Liver (tissue), 9 donors: Measurements from ENCODE around the gene VWA7. TPM values are rescaled to one million over a fixed set of nuclear protein-coding genes. Genes with fewer than 3 reads are reported as not detected.
A peak's percentile ranks its signal among the peaks of the same experiment; 100 is the strongest.
"Not testable (repeated sequence)": the region's sequence is repeated elsewhere in the genome, so short reads cannot be mapped to it uniquely, and the experiment has no call there.

Experiments
- DNase-seq: peaks from one replicate; pipeline ENCODE4 v3.0.0-alpha.2; 2017; ENCODE audit warnings: low spot score
- H3K27ac ChIP-seq, 2 donors: one replicate each; pipeline ENCODE4 v1.7.0; 2013; ENCODE audit warnings: inconsistent platforms in 2 of 2, low read length in 2 of 2, control low read depth in 1 of 2, low read depth in 1 of 2, mild to moderate bottlenecking in 1 of 2
- H3K27me3 ChIP-seq, 4 donors: one replicate each; pipeline versions ENCODE4 v1.6.1 to v1.7.0; 2013; ENCODE audit warnings: low read length in 3 of 4, inconsistent platforms in 1 of 4, mild to moderate bottlenecking in 1 of 4, moderate library complexity in 1 of 4; ENCODE audit not compliant: control insufficient read depth in 4 of 4, insufficient read depth in 4 of 4
- H3K36me3 ChIP-seq, 4 donors: one replicate each; pipeline versions ENCODE4 v1.6.1 to v1.7.0; 2013; ENCODE audit warnings: low read length in 3 of 4, mild to moderate bottlenecking in 3 of 4, low read depth in 1 of 4, moderate library complexity in 1 of 4; ENCODE audit not compliant: control insufficient read depth in 4 of 4, insufficient read depth in 3 of 4
- H3K4me1 ChIP-seq, 4 donors: one replicate each; pipeline versions ENCODE4 v1.6.1 to v1.7.0; 2013; ENCODE audit warnings: low read length in 3 of 4, mild to moderate bottlenecking in 3 of 4, moderate library complexity in 1 of 4; ENCODE audit not compliant: control insufficient read depth in 4 of 4, insufficient read depth in 4 of 4
- H3K4me3 ChIP-seq, 3 donors: one replicate each; pipeline versions ENCODE4 v1.6.1 to v1.7.0; 2013; ENCODE audit warnings: low read length in 3 of 3, control low read depth in 1 of 3, low read depth in 1 of 3, mild to moderate bottlenecking in 1 of 3
- H3K9ac ChIP-seq, 2 donors: one replicate each; pipeline ENCODE4 v1.7.0; 2013; ENCODE audit warnings: low read length in 2 of 2, mild to moderate bottlenecking in 2 of 2, moderate library complexity in 2 of 2, control low read depth in 1 of 2, low read depth in 1 of 2
- H3K9me3 ChIP-seq, 4 donors: one replicate each; pipeline versions ENCODE4 v1.6.1 to v1.7.0; 2013; ENCODE audit warnings: low read length in 3 of 4; ENCODE audit not compliant: control insufficient read depth in 4 of 4
- CTCF ChIP-seq: fragments of 150-350 bp; IDR thresholded peaks from 2 replicates; pipeline ENCODE4 v1.5.1; 2017; ENCODE audit warnings: improper control_type of control experiment, low read depth, low read length; ENCODE audit not compliant: missing input control
- EGR1 ChIP-seq, 2 donors: IDR thresholded peaks; 2 replicates each; pipeline ENCODE4 v1.6.1; 2016 to 2018; ENCODE audit warnings: antibody characterized with exemption in 2 of 2, low read depth in 2 of 2
- FOXA1 ChIP-seq: IDR thresholded peaks from 2 replicates; pipeline ENCODE4 v1.6.1; 2016; ENCODE audit warnings: antibody characterized with exemption
- FOXA2 ChIP-seq: IDR thresholded peaks from 2 replicates; pipeline ENCODE4 v1.6.1; 2016; ENCODE audit warnings: antibody characterized with exemption
- GABPA ChIP-seq, 2 donors: IDR thresholded peaks in 1 of 2; conservative IDR thresholded peaks in 1 of 2; 2 replicates each; pipeline ENCODE4 v1.6.1; 2016; ENCODE audit warnings: antibody characterized with exemption in 2 of 2, mild to moderate bottlenecking in 1 of 2, moderate library complexity in 1 of 2
- HNF4A ChIP-seq, 2 donors: conservative IDR thresholded peaks; 2 replicates each; pipeline ENCODE4 v1.6.1; 2016; ENCODE audit warnings: antibody characterized with exemption in 2 of 2, mild to moderate bottlenecking in 2 of 2
- JUND ChIP-seq, 2 donors: IDR thresholded peaks; 2 replicates each; pipeline ENCODE4 v1.6.1; 2016; ENCODE audit warnings: antibody characterized with exemption in 2 of 2
- NR2F2 ChIP-seq: IDR thresholded peaks from 2 replicates; pipeline ENCODE4 v1.6.1; 2016; ENCODE audit warnings: antibody characterized with exemption
- RAD21 ChIP-seq, 2 donors: IDR thresholded peaks; 2 replicates each; pipeline ENCODE4 v1.6.1; 2016; ENCODE audit warnings: antibody characterized with exemption in 2 of 2, mild to moderate bottlenecking in 2 of 2
- REST ChIP-seq: IDR thresholded peaks from 2 replicates; pipeline ENCODE4 v1.6.1; 2016; ENCODE audit warnings: antibody characterized with exemption, mild to moderate bottlenecking
- RXRA ChIP-seq, 2 donors: IDR thresholded peaks; 2 replicates each; pipeline ENCODE4 v1.6.1; 2017 to 2018; ENCODE audit warnings: antibody characterized with exemption in 2 of 2, mild to moderate bottlenecking in 1 of 2
- SP1 ChIP-seq: IDR thresholded peaks from 2 replicates; pipeline ENCODE4 v1.6.1; 2018; ENCODE audit warnings: antibody characterized with exemption, mild to moderate bottlenecking
- TAF1 ChIP-seq: conservative IDR thresholded peaks from 2 replicates; pipeline ENCODE4 v1.6.1; 2016; ENCODE audit warnings: antibody characterized with exemption, mild to moderate bottlenecking
- YY1 ChIP-seq: IDR thresholded peaks from 2 replicates; pipeline ENCODE4 v1.6.1; 2016; ENCODE audit warnings: antibody characterized with exemption, mild to moderate bottlenecking
- WGBS: extraction: QIAGEN DNeasy Blood & Tissue Kit; methylation state at CpG from one replicate; pipeline ENCODE4 v1.1.7; 2013; 5-methylcytosine and 5-hydroxymethylcytosine counted together
- polyA plus RNA-seq, 2 donors: library from polyadenylated mRNA; stranded (reverse) in 1 of 2; unstranded in 1 of 2; fragments of 200-250 nt in 1 of 2; fragments of >200 nt in 1 of 2; fragmentation: Nextera tagmentation in 1 of 2; extraction: Ambion mirVana in 1 of 2; gene quantifications; one replicate each; pipeline versions ENCODE4 v1.2.1 to v1.2.3, GENCODE V29; 2013 to 2015
- total RNA-seq, 2 donors: library from RNA; depleted of rRNA; stranded (reverse); fragments of >200 nt; gene quantifications; one replicate each; pipeline ENCODE4 v1.2.3, GENCODE V29; 2014
- TF ChIP-seq, protein P1 (sequence below): IDR thresholded peaks from 2 replicates; pipeline ENCODE4 v1.6.1; 2016; ENCODE audit warnings: antibody characterized with exemption
- TF ChIP-seq, protein P2 (sequence below): IDR thresholded peaks from 2 replicates; pipeline ENCODE4 v1.6.1; 2016; ENCODE audit warnings: antibody characterized with exemption
- TF ChIP-seq, protein P3 (sequence below): IDR thresholded peaks from 2 replicates; pipeline ENCODE4 v1.6.1; 2016; ENCODE audit warnings: antibody characterized with exemption
- donor health status: healthy.
- donor health status: healthy.
- donor health status: healthy.
- donor health status: healthy.
- donor health status: healthy.

VWA7 gene
- total and polyA plus RNA-seq, 4 donors, result 0.17 to 2.0 (median 0.92) TPM

GRCh38 chr6:31794866-31795615, 17.9 kb upstream of the VWA7 start:
- no peaks in the 10 kb centered on the region for H3K9me3 ChIP-seq
- no peaks in the 10 kb centered on the region for H3K27me3 ChIP-seq
- H3K27ac ChIP-seq, result peak overlapping the region; percentile 92 to 94
- peak overlapping the region; percentile 95 to 98 (median 96) for H3K4me3 ChIP-seq
- peaks cover 0 to 10% (median 6%) of the 10 kb centered on the region in 4 donors for H3K4me1 ChIP-seq
- TF ChIP-seq, protein P1, sequence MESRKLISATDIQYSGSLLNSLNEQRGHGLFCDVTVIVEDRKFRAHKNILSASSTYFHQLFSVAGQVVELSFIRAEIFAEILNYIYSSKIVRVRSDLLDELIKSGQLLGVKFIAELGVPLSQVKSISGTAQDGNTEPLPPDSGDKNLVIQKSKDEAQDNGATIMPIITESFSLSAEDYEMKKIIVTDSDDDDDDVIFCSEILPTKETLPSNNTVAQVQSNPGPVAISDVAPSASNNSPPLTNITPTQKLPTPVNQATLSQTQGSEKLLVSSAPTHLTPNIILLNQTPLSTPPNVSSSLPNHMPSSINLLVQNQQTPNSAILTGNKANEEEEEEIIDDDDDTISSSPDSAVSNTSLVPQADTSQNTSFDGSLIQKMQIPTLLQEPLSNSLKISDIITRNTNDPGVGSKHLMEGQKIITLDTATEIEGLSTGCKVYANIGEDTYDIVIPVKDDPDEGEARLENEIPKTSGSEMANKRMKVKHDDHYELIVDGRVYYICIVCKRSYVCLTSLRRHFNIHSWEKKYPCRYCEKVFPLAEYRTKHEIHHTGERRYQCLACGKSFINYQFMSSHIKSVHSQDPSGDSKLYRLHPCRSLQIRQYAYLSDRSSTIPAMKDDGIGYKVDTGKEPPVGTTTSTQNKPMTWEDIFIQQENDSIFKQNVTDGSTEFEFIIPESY, result no peak
- no peak for TF ChIP-seq GABPA (IDR thresholded peaks at IDR 0.05 in 1 of 2, conservative IDR thresholded peaks at IDR 0.05 in 1 of 2)
- TF ChIP-seq, protein P2, sequence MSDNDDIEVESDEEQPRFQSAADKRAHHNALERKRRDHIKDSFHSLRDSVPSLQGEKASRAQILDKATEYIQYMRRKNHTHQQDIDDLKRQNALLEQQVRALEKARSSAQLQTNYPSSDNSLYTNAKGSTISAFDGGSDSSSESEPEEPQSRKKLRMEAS, result no peak
- DNase-seq, result no peak
- peak overlapping the region; percentile 93 to 99 for H3K9ac ChIP-seq
- 3% methylated on average over 44 of the region's 44 CpGs for WGBS
- peaks cover 0 to 13% (median 7%) of the 10 kb centered on the region in 4 donors for H3K36me3 ChIP-seq

- peak overlapping the region; percentile 93 to 99 for H3K9ac ChIP-seq
- H3K27ac ChIP-seq, result peak overlapping the region; percentile 92 to 94
- peaks cover 0 to 10% (median 6%) of the 10 kb centered on the region in 4 donors for H3K4me1 ChIP-seq
- WGBS, result 38% methylated on average over 7 of the region's 7 CpGs
- no peaks in the 10 kb centered on the region for H3K9me3 ChIP-seq
- peaks cover 0 to 14% (median 7%) of the 10 kb centered on the region in 4 donors for H3K36me3 ChIP-seq
- H3K4me3 ChIP-seq, result peak overlapping the region; percentile 95 to 98 (median 96)
- DNase-seq, result no peak
- H3K27me3 ChIP-seq, result no peaks in the 10 kb centered on the region
- TF ChIP-seq JUND (IDR thresholded peaks at IDR 0.05), result no peak
- TF ChIP-seq HNF4A (conservative IDR thresholded peaks at IDR 0.05), result no peak
- TF ChIP-seq, protein P3, sequence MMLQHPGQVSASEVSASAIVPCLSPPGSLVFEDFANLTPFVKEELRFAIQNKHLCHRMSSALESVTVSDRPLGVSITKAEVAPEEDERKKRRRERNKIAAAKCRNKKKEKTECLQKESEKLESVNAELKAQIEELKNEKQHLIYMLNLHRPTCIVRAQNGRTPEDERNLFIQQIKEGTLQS, result no peak
- no peak for TF ChIP-seq SP1
- TF ChIP-seq, protein P2, result no peak
- no peak for TF ChIP-seq FOXA1
- no peak for TF ChIP-seq RAD21 (IDR thresholded peaks at IDR 0.05)
- no peak for TF ChIP-seq NR2F2
- no peak for TF ChIP-seq EGR1 (IDR thresholded peaks at IDR 0.05; ENCODE audit: low read depth in 2 of 2)
- no peak for TF ChIP-seq REST
- TF ChIP-seq CTCF, result no peak
- TF ChIP-seq, protein P1, result no peak
- TF ChIP-seq TAF1, result no peak
- no peak for TF ChIP-seq FOXA2
- no peak for TF ChIP-seq GABPA (IDR thresholded peaks at IDR 0.05 in 1 of 2, conservative IDR thresholded peaks at IDR 0.05 in 1 of 2)
- no peak for TF ChIP-seq YY1
- no peak for TF ChIP-seq RXRA (IDR thresholded peaks at IDR 0.05)
Observed at GRCh38 chr6:31794294-31794865, 17.3 kb upstream of the VWA7 start.

DNA sequence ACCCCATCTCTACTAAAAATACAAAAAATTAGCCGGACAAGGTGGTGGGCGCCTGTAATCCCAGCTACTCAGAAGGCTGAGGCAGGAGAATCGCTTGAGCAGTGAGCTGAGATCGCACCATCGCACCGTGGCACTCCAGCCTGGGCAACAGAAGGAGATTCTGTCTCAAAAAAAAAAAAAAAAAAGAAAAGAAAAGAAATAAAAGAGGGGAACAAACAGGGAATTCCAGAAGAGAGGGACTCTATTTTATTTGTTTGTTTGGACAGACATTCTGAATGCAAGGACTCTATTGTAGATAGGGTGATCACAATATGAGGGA, 16.8 kb upstream of the VWA7 start:
- not testable (repeated sequence) for H3K9me3 ChIP-seq, H3K27ac ChIP-seq, H3K4me3 ChIP-seq, H3K27me3 ChIP-seq, DNase-seq, H3K4me1 ChIP-seq, H3K9ac ChIP-seq
- H3K36me3 ChIP-seq, result peaks cover 0 to 16% (median 7%) of the 10 kb centered on the region in 4 donors
- 95% methylated on average over 6 of the region's 6 CpGs for WGBS
